Activated T-cell treated with anti-CD3 and anti-CD28 coated beads for 24 hours (primary cell): ENCODE results near the gene FRMPD2.
A peak's percentile ranks its signal among the peaks of the same experiment; 100 is the strongest.
"Not testable (repeated sequence)": the region's sequence is repeated elsewhere in the genome, so short reads cannot be mapped to it uniquely, and the experiment has no call there.

Experiments used
- DNase-seq: peaks from one replicate; pipeline ENCODE4 v3.0.0-alpha.2; 2020; ENCODE audit warnings: low read depth

FRMPD2 gene

GRCh38 chr10:48289501-48290238 lies 15.2 kb upstream of the FRMPD2 start:
- DNase-seq = peak; percentile 26

- DNase-seq = no peak
These were observed 14.2 kb upstream of the FRMPD2 start for GRCh38 chr10:48288661-48289060.

GRCh38 chr10:48287417-48288391 lies 13.2 kb upstream of the FRMPD2 start:
- DNase-seq = no peak

GRCh38 chr10:48286356-48286755 lies 11.9 kb upstream of the FRMPD2 start:
- no peak for DNase-seq

DNA sequence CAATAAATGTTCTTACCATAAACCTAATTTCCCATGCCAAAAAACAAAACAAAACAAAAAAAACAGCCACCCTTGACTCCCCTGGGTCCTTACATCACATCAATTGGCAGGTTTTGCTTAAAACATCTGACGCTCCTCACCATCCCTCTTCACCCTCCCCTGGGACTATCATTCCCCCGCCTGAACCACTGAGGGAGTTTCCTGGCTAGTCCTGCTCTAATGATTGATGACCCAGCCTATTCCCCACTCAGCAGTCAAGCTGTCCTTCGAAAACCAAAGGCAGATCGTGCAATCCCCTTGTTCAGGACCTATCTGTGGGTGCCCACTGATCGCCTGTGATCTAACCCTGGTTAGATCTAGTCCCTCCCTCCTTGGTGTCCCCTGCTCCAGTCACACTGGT lies 11.2 kb upstream of the FRMPD2 start:
- no peak for DNase-seq

- DNase-seq = no peak
These were observed 10.3 kb upstream of the FRMPD2 start for GRCh38 chr10:48284811-48285210.

- DNase-seq = no peak
These were observed 9.6 kb upstream of the FRMPD2 start for GRCh38 chr10:48284002-48284546.

DNA sequence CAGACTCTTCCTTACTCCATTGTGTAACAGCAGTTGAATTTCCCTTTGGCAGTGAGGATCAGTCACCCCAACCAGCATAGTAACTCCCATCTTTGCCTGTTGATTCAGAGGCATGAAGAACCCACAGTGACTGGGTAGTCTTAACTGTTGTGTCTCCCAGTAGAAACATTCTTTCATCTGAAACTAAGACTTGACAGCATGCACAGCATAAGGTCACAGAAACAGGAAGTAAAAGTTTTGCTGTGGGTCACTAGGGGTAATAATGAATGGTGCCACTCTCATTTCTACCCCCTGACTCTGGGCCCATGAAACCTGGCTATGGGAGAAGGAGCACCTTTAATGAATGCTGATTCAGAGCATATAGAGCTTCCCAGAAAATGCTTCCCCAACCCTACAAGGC lies 8.3 kb upstream of the FRMPD2 start:
- no peak for DNase-seq

DNA sequence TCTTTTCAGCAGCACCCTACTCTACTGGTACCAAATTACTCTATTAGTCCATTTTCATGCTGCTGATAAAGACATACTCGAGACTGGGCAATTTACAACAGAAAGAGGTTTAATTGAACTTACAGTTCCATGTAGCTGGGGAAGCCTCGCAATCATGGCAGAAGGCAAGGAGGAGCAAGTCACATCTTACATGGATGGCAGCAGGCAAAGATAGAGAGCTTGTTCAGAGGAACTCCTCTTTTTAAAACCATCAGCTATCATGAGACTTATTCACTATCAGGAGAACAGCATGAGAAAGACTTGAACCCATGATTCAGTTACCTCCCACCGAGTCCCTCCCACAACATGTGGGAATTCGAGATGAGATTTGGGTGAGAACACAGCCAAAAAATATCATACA lies 7.2 kb upstream of the FRMPD2 start:
- not testable (repeated sequence) for DNase-seq

- DNase-seq = no peak
These were observed 4.7 kb upstream of the FRMPD2 start for GRCh38 chr10:48279081-48279751.

DNA sequence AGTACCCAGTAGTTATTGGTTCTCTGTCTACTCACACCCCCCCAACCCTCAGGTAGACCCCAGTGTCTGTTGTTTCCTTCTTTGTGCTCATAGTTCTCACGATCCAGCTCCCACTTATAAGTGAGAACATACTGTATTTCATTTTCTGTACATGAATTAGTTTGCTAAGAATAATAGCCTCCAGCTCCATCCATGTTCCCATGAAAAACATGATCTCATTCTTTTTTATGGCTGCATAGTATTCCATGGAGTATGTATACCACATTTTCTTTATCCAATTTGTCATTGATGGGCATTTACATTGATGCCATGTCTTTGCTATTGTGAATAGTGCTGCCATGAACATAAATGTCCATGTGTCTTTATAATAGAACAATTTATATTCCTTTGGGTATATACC lies 2.6 kb upstream of the FRMPD2 start:
- DNase-seq = no peak

DNA sequence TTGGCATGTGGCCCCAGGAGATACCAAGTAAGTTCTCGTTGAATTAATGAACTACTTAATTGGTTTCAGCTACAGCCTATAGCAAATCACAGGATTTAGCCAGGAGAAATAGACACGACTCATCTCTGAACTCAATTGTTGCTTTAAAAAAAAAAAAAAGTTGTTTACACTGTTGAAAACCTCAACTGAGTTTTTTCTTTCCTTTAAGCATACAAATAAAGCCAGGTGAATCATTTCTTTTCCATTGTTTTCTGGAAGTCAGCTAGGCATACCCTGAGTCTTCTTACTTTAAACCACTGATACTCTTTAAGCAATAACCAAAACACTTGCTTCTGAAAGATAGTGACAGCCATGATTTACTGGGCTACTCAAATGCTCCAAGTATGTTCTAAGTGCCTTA lies 755 bp downstream of the FRMPD2 start:
- no peak for DNase-seq

DNA sequence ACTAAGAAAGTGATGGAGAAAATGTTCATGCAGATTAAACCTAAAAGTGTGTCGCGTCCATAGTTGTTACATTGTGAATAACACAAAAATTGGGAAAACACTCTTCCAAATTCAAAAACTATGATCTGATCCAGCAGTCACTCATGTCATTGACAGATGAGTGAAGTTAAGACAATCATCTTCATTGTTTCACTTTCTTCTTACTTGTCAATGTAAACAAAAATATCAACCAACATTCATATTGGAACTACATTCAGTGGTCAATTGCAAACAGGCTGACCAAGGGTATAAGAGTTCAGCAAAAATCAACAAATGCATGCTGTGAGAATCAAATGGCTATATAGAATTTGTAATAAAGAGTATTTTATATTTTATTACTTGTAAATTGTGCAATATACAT lies 1.8 kb downstream of the FRMPD2 start:
- DNase-seq = no peak

DNA sequence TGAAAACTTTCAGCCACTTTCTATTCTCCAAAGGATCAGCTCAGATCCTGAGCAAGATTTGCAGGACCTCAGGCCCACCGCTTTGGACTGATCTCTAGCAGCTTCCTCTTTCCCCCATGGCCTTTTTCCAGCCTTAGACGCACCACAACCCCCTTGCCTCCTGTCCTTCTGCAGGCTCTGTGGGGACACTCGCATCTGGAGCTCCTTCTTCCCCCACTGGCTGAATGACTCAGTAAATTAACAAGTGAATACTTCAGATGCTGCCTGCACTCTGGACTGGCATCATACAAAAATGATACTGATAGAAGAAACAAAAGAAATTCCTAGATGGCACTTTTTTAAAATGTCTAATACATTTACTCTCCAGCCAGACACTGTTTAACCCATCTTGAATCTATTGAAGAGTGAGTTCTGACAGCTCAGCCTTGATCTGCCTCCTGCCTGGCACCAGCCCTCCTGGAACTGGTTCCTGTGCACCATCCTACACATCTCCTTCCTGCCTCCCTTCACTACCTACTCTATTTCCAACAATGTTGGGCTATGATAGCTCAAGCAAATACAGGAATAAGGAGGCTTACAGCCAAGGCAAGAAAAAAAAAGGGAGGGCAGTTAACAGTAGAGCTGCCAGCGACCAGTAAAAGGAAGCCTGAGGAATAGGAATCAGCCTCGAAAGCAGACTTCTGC lies 3.3 kb downstream of the FRMPD2 start:
- DNase-seq = no peak

DNA sequence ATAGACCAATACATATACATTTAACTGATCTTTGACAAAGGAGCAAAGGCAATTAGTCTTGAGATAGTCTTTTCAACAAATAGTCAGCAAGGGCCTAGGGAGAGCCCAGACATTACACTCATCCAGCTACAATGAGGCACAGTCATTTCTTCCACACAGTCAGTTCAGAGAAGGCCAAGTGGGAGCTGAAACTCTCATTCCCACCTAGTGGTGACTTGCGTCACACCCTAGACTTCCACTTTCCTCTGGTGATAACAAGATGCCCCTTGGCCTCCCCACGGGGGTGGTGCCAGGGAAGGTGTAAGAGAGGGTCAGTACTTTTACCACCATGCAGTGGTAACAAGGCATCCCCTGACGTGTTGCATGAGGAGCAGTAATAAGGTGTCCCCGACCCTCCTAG lies 8.0 kb downstream of the FRMPD2 start:
- DNase-seq = no peak

GRCh38 chr10:48258105-48258504 lies 16.4 kb downstream of the FRMPD2 start:
- no peak for DNase-seq

GRCh38 chr10:48257407-48257961 lies 17.0 kb downstream of the FRMPD2 start:
- no peak for DNase-seq

DNA sequence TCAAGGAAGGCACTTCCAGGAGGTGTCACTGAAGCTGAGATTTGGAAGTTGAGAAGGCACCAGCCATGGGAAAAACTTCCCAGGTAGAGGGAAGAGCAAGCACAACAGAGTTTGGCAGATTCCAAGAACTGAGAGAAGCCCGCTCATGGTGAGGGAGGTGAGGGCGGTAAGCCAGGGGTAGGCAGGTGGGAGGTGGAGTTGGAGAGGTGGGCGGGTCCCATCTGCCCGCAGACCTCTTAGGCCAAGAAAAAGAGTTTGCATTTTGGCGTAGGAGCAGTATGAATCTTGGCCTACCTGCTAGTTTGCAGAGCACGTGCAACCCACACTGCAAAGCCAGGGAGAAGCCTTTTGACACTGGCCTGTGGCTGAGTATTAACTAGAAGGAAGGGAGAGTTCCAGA lies 18.8 kb downstream of the FRMPD2 start:
- DNase-seq = no peak

- DNase-seq = no peak
These were observed 19.6 kb downstream of the FRMPD2 start for GRCh38 chr10:48254750-48255512.

- no peak for DNase-seq
These were observed 20.4 kb downstream of the FRMPD2 start for GRCh38 chr10:48253970-48254657.
